OCI-LY3 (cell line): ENCODE measurements around the gene CYP2C8.

Experiments
- H2AFZ ChIP-seq: fragments of 200-600, 300-600 bp; shearing (Covaris generic); 2 replicates; pipeline ENCODE4 v1.6.0; 2014; ENCODE audit warnings: antibody characterized with exemption, low read depth, low read length
- H3K27ac ChIP-seq: fragments of 200-600, 300-600 bp; sonication (generic); 2 replicates; pipeline ENCODE4 v1.5.1; 2014; ENCODE audit warnings: mild to moderate bottlenecking, low read length, moderate library complexity, mixed read lengths
- H3K27me3 ChIP-seq: fragments of 200-600, 300-600 bp; sonication (generic); 2 replicates; pipeline ENCODE4 v1.6.1; 2014; ENCODE audit warnings: low read depth, low read length, mixed read lengths
- H3K36me3 ChIP-seq: fragments of 200-600, 300-600 bp; sonication (generic); replicated peaks from 2 replicates; pipeline ENCODE3; 2014; ENCODE audit warnings: low read depth, low read length, mixed read lengths
- H3K4me1 ChIP-seq: fragments of 300-600, 200-600 bp; sonication (generic); 2 replicates; pipeline ENCODE4 v1.6.1; 2014; ENCODE audit warnings: low read length, mixed read lengths
- H3K4me2 ChIP-seq: fragments of 200-600, 300-600 bp; sonication (generic); 2 replicates; pipeline ENCODE4 v1.6.1; 2014; ENCODE audit warnings: low read length, mixed read lengths
- H3K4me3 ChIP-seq: fragments of 300-600, 200-600 bp; sonication (generic); 2 replicates; pipeline ENCODE4 v1.5.1; 2014; ENCODE audit warnings: antibody characterized with exemption, mild to moderate bottlenecking, low read length, moderate library complexity
- H3K79me2 ChIP-seq: fragments of 300-600, 200-600 bp; shearing (Covaris generic); 2 replicates; pipeline ENCODE4 v1.6.1; 2014; ENCODE audit warnings: mild to moderate bottlenecking, low read length, mixed read lengths
- H3K9ac ChIP-seq: fragments of 300-600, 200-600 bp; shearing (Covaris generic); 2 replicates; pipeline ENCODE4 v1.6.0; 2014; ENCODE audit warnings: mild to moderate bottlenecking, low read length, moderate library complexity
- H3K9me3 ChIP-seq: fragments of 200-600, 300-600 bp; shearing (Covaris generic); 2 replicates; pipeline ENCODE4 v1.6.1; 2014; ENCODE audit warnings: low read length, mixed read lengths; ENCODE audit not compliant: insufficient read depth
- H4K20me1 ChIP-seq: fragments of 200-600, 300-600 bp; sonication (generic); 2 replicates; pipeline ENCODE4 v1.6.1; 2016; ENCODE audit warnings: low read length, mixed read lengths; ENCODE audit not compliant: insufficient read depth
- EZH2phosphoT487 ChIP-seq: fragments of 200-600 bp; shearing (Covaris generic); IDR thresholded peaks from 2 replicates; pipeline ENCODE4 v1.6.1; 2018; ENCODE audit warnings: antibody characterized with exemption, mixed run types, low read depth
- TF ChIP-seq, protein P1 (sequence below): fragments of 200-600, 300-600 bp; sonication (generic); IDR thresholded peaks from 2 replicates; pipeline ENCODE4 v1.5.1; 2014; ENCODE audit warnings: antibody characterized with exemption, low read length, low read depth

The CYP2C8 gene

GRCh38 chr10:94992811-94993210, 76.5 kb downstream of the CYP2C8 start:
- no peaks in the 10 kb centered on the region for H3K79me2 ChIP-seq
- H3K36me3 ChIP-seq, result no peaks in the 10 kb centered on the region

GRCh38 chr10:94991243-94991888, 77.9 kb downstream of the CYP2C8 start:
- Histone ChIP-seq H3K4me2 (no peak overlapping the region), H3K79me2 (no peaks in the 10 kb centered on the region), H3K4me3 (no peak overlapping the region)

More at GRCh38 chr10:94992811-94993210, 76.5 kb downstream of the CYP2C8 start:
- H3K4me2 ChIP-seq, result no peak overlapping the region
- no peak for TF ChIP-seq EZH2phosphoT487
- TF ChIP-seq, protein P1, sequence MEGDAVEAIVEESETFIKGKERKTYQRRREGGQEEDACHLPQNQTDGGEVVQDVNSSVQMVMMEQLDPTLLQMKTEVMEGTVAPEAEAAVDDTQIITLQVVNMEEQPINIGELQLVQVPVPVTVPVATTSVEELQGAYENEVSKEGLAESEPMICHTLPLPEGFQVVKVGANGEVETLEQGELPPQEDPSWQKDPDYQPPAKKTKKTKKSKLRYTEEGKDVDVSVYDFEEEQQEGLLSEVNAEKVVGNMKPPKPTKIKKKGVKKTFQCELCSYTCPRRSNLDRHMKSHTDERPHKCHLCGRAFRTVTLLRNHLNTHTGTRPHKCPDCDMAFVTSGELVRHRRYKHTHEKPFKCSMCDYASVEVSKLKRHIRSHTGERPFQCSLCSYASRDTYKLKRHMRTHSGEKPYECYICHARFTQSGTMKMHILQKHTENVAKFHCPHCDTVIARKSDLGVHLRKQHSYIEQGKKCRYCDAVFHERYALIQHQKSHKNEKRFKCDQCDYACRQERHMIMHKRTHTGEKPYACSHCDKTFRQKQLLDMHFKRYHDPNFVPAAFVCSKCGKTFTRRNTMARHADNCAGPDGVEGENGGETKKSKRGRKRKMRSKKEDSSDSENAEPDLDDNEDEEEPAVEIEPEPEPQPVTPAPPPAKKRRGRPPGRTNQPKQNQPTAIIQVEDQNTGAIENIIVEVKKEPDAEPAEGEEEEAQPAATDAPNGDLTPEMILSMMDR, result no peak
- no peak overlapping the region for H3K9ac ChIP-seq
- no peaks in the 10 kb centered on the region for H3K4me1 ChIP-seq
- no peak overlapping the region for H3K4me3 ChIP-seq
- H3K9me3 ChIP-seq, result no peaks in the 10 kb centered on the region
- H4K20me1 ChIP-seq, result no peaks in the 10 kb centered on the region
- H3K27ac ChIP-seq, result no peak overlapping the region
- H2AFZ ChIP-seq, result no peak overlapping the region
- no peaks in the 10 kb centered on the region for H3K27me3 ChIP-seq

DNA sequence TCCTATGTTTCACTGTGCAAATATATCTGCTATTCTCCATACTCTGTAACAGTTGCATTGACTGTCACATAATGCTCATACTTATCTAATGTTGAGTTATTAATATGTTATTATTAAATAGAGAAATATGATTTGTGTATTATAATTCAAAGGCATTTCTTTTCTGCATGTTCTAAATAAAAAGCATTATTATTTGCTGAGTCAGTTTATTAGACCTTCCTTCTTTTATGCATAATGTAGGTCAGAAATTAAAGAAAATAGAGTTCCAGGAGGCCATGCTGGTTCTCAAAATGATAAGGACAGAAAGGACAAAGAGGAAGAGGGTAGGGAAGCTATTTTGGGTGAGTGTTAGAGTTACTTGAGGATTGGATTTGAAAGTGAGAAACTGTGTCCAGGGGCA, 80.1 kb downstream of the CYP2C8 start:
- H3K4me1 ChIP-seq, result no peaks in the 10 kb centered on the region
- H3K36me3 ChIP-seq, result no peaks in the 10 kb centered on the region
- no peak overlapping the region for H3K9ac ChIP-seq
- TF ChIP-seq EZH2phosphoT487, result no peak
- TF ChIP-seq, protein P1, result no peak
- H3K9me3 ChIP-seq, result no peaks in the 10 kb centered on the region
- H3K79me2 ChIP-seq, result no peaks in the 10 kb centered on the region
- no peaks in the 10 kb centered on the region for H4K20me1 ChIP-seq
- no peak overlapping the region for H2AFZ ChIP-seq
- H3K27me3 ChIP-seq, result no peaks in the 10 kb centered on the region
- no peak overlapping the region for H3K27ac ChIP-seq
- H3K4me2 ChIP-seq, result no peak overlapping the region
- no peak overlapping the region for H3K4me3 ChIP-seq

More at GRCh38 chr10:94991243-94991888, 77.9 kb downstream of the CYP2C8 start:
- no peaks in the 10 kb centered on the region for H3K4me1 ChIP-seq
- no peaks in the 10 kb centered on the region for H3K36me3 ChIP-seq
- H2AFZ ChIP-seq, result no peak overlapping the region
- no peaks in the 10 kb centered on the region for H3K9me3 ChIP-seq
- no peak overlapping the region for H3K9ac ChIP-seq
- H3K27ac ChIP-seq, result no peak overlapping the region
- no peaks in the 10 kb centered on the region for H3K27me3 ChIP-seq
- no peaks in the 10 kb centered on the region for H4K20me1 ChIP-seq
- TF ChIP-seq EZH2phosphoT487, result no peak
- TF ChIP-seq, protein P1, result no peak
